HG03280 (cell line): ENCODE data around the gene MAML3.
A peak's percentile ranks its signal among the peaks of the same experiment; 100 is the strongest.
"Not testable (repeated sequence)": the region's sequence is repeated elsewhere in the genome, so short reads cannot be mapped to it uniquely, and the experiment has no call there.

Experiments used
- ATAC-seq: cut with Tn5 transposase; IDR thresholded peaks from one replicate; pipeline ENCODE4 v1.9.1; 2021; ENCODE audit warnings: mild to moderate bottlenecking, moderate library complexity; ENCODE audit not compliant: unreplicated experiment

Gene MAML3

DNA sequence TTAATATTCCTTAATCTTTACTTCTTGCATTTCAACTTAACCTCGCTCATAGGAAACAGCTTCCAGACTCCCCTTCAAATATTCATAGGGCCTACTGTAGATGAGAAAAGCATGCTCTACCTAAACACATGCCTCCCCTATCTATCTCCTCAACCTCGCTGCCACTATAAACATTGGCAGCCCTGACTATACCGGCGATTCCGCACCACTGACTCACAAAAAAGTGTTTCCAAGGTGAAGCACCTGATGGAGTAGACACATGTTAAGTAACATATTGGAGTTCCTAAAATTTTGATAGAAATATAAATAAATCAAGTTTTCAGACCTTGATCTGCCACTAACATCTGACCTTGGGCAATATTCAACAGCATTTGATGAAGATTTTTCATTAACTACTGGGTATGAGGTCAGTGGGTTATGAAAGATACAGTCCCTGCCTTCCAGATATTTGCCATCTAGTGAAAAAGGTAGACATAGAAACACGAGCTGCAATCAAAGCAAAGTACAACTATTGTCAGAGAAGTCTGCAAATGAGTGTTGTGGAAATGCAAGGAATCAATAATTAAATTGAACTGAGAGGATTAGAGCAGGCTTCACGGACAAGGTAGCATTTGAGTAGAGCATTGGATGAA is 184.2 kb downstream of the MAML3 start:
- ATAC-seq, result no peak

GRCh38 chr4:139968831-139969230 is 185.2 kb downstream of the MAML3 start:
- ATAC-seq, result no peak

DNA sequence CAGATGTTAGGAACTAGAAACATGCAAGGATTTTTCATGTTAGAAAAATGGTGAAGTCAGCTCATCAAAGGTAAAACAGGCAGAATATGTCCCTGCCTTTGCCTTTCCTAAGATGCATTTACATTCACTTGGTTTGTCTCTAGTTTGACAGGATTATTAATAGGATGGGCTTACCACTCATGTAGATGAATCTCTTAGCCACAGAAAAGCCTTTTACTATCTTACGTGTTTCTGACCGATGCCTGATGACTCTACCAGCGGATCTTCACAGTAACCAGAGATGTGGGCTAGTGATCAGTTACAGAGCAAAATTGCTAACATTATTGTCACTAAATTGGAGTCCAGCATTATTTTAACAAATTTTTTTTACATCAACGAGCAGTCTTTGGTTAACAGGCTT is 187.6 kb downstream of the MAML3 start:
- ATAC-seq, result no peak

- no peak for ATAC-seq
These were observed 188.2 kb downstream of the MAML3 start for GRCh38 chr4:139965789-139966188.

- ATAC-seq, result no peak
These were observed 190.3 kb downstream of the MAML3 start for GRCh38 chr4:139963708-139964107.

- no peak for ATAC-seq
These were observed 191.8 kb downstream of the MAML3 start for GRCh38 chr4:139962130-139962684.

- no peak for ATAC-seq
These were observed 192.5 kb downstream of the MAML3 start for GRCh38 chr4:139961344-139961946.

GRCh38 chr4:139959396-139959795 is 194.6 kb downstream of the MAML3 start:
- ATAC-seq, result no peak

DNA sequence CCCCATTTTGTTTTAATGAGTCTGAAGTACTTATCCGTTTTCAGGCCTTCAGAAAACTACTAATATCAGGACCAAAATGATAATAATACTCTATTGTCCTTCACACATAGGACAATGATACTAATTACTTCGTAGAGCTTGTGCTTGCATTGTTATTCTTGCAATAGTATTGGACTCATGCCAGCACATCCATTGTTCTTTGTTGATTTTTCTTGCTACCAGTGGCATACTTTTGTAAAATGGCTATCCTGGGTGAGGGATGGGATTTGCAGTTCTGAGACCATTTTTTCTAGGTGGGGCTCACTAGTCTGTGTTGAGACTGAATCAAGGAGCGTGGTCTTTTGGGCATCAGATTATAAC is 195.3 kb downstream of the MAML3 start:
- no peak for ATAC-seq

DNA sequence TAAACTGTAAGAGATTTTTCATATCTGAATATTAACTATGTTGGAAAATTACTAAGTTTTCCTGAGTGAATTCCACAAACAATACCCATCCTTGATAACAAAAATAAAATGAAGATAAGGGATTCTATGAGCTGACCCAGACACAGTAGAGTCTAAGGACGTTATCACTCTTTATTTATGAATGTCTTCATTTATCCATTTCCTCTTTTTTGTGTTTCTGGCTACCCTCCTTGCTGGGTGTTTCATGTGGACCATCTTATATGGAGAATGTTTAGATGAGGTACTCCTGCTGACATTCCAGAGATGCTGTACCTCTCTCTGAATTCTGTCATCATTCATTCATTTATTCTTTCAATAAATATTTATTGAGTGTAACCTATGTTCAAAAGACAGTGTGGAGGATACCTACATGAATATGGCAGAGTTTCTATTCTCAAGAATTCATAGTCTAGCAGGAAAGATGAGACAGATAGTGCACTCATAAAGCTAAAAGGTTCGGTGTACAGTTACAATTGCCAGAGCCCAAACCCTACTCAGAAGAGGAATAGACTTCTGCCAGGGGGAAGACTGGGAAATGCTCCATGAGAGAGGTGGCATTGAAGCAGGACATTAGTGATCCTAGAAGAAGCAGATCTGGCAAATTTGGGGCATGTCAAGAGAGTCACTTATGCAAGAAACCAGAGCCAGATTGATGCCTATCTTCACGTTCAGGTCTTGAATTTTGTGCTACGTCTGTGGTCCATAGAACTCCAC is 195.8 kb downstream of the MAML3 start:
- no peak for ATAC-seq

DNA sequence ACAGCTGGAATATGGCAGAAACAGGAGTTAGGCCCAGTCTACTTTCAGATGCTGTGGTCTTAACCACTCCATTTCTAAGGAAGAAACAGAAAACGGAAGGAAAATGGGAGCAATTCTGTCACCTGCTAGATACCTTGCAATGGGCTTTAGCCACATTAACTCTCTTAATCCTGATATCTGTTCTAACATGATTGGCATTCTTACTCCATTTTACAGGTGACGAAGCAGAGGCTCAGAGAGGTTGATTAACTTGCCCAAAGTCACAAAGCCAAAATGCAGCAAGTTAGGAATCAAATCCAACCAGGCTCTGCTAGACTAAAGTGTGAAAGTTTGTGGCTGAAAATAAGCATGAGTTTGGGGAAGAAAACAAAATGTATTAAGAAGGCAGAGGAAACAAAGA is 196.9 kb downstream of the MAML3 start:
- ATAC-seq, result no peak

GRCh38 chr4:139956507-139957017 is 197.4 kb downstream of the MAML3 start:
- no peak for ATAC-seq

GRCh38 chr4:139955600-139955999 is 198.4 kb downstream of the MAML3 start:
- ATAC-seq, result no peak

DNA sequence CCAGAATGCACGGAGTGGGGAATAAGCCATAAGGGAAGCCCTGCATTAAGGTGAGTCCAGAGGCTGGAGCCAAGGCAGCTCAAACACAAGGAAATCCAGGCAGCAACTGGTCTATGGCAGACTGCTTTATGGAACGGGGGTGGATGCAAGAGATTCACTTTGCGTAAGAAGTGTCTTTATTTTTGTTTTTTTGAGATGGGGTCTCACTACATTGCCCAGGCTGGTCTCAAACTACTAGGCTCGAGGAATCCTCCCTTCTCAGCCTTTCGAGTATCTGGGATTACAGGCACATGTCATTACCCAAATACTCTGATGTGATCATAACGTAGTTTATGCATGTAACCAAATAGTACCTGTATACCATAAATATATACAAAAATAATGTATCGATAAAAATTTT is 199.5 kb downstream of the MAML3 start:
- no peak for ATAC-seq

- ATAC-seq, result no peak
These were observed 203.0 kb downstream of the MAML3 start for GRCh38 chr4:139951021-139951420.

DNA sequence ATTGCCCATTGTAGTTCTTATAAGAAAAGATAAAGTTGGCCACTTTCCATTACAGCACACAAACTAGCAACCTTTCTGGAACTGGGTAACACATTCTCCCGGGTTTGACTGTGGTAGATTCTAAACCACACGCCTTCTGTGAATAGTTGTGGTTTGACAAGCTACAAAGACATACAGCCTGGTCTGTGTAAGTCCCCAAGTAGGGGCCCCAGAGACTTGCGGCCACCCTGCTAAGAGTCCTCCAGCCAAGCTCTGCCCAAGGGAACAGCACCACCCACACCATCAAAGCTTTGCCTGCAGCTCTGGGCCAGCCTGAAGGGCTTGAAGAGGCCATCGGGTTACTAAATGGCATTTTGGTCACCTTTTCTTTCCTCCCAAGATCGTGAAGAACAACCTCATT is 203.4 kb downstream of the MAML3 start:
- ATAC-seq, result peak; percentile 60

- ATAC-seq, result not testable (repeated sequence)
These were observed 209.1 kb downstream of the MAML3 start for GRCh38 chr4:139944916-139945315.

DNA sequence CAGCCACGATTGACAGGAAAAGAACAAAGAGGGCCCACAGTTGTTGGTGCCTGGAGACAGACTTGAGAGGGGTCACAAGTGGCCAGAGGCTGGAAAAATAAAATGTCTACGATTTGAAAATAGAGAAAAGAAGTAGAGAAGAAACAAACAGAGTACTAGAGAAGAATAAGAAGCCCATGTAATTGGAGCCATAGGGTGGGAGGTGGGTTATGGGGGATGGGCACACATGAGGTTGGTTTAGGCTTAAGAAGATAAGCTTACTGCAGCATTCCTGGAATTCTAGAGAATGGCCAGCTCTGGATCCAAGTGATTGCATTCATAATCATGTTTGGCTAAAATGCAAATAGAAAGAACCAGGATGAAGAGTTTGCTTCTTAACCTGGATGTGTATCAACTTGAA is 210.7 kb downstream of the MAML3 start:
- ATAC-seq, result no peak

- no peak for ATAC-seq
These were observed 211.7 kb downstream of the MAML3 start for GRCh38 chr4:139942241-139942640.

DNA sequence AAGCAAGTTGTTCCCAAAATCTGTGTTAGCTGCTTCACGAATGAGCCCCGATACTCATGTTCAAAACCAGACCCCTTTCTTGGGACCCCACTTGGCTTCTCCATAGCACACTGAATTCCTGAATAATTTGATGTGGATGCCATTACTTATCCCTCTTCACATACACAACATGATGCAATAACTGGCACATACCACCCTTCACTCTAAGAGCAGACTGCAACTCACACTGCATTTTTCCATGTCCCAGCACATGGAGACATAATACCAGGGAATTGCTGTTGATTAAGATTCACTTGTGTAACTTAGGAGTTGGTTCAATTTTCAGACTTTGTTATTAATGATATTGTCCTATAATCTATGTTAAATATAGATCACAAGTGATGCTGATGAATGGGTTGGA is 213.4 kb downstream of the MAML3 start:
- no peak for ATAC-seq

- ATAC-seq, result no peak
These were observed 215.6 kb downstream of the MAML3 start for GRCh38 chr4:139938414-139938813.

DNA sequence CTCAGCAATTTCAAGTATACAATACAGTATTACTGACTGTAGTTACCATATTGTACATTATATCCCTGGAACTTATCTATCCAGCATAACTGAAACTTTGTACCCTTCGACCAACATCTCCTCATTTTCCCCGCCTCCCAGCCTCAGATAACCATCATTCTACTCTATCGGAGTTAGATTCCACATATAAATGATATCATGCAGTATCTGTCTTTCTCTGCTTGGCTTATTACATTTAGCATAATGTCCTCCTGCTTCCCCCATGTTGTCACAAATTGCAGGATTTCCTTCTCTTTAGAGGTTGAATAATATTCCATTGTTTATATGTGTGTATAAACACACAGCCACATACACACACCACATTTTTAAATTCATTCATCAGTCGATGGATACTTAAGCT is 218.1 kb downstream of the MAML3 start:
- ATAC-seq, result no peak
